ENCODE data around the gene FAM81A. TPM values are rescaled to one million over a fixed set of nuclear protein-coding genes. Genes with fewer than 3 reads are reported as not detected.
A peak's percentile ranks its signal among the peaks of the same experiment; 100 is the strongest.
"Not testable (repeated sequence)": the region's sequence is repeated elsewhere in the genome, so short reads cannot be mapped to it uniquely, and the experiment has no call there.

Gene FAM81A
- total RNA-seq, 1 donor from 2014 or later, result 7.3 TPM

GRCh38 chr15:59424616-59425015 lies 13.4 kb upstream of the FAM81A start:
- no peak for DNase-seq (ENCODE audit: low spot score)

- DNase-seq (ENCODE audit: low spot score), result not testable (repeated sequence)
These were observed 9.1 kb upstream of the FAM81A start for GRCh38 chr15:59428898-59429297.

DNA sequence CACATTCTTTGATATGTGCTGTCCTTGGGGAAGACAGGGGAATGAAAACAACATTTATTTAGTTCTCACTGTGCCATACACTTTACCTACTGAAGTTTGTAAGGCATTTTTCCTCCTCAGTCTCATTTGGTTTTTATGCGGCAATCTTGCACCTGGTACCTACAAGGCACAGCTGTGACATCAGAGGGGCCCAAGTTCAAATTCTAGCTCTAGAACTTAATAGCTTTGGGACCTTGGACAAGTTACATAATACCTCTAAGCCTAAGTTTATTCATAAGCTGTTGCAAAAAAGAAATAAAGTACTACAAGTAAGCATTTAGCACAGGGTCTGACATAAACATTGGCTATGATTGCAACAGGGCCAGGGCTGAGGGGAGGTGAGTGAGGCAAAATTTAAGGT lies 5.6 kb upstream of the FAM81A start:
- DNase-seq (ENCODE audit: low spot score), result no peak

DNA sequence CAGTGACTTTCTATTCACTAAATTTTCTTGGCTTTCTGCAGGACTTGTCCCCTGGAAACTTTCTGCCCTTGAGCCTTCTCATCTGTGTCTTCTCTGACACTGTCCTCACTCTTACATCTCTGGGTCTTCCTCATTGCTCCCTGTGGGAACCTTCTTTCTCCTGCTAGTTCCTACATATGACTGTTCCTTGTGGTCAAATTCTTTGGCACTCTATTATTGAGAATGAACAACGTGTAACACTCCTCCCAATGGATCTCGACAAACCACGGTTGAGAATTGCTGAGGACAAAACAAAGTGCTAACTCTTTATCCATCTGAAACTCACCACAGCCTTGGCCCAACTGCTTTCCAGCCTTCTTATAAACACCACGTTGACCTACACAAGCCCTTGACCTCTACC lies 3.5 kb upstream of the FAM81A start:
- DNase-seq (ENCODE audit: low spot score), result no peak

- DNase-seq (ENCODE audit: low spot score), result no peak
These were observed 1.2 kb upstream of the FAM81A start for GRCh38 chr15:59436774-59437141.

DNA sequence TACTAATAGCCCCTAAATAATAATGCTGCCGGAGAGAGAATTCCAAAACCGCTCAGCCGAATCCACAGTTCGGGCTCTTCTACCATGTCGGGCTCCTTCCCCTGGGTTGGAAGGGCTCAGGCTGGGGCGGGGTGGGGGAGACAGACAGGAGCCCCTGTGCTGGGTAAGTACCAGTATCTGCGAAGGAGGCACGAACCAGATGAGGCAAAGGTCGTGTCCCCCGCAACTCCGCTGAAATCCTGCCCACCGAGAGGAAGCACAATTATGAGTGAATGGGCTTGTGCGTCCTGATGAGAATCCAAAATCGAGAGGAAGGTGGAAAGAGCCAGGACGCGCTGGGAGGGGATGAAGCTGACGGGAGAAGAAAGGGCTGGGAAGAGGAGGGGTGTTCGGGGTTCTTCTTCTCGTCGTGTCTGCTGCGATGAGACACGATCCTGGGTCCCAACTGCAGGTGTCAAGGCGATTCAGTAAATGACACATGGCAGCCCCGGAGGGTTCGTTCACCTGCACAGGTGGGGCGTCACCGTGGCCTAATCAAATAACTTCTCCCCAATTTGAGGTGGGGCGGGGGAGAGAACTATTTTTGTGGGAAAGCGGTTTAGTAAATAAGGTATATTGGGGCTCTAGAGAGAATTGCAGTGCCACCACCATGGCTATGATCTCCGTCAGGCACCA lies 707 bp upstream of the FAM81A start:
- no peak for DNase-seq (ENCODE audit: low spot score)

GRCh38 chr15:59438625-59439290 lies 772 bp downstream of the FAM81A start:
- peak; percentile 38 for DNase-seq (ENCODE audit: low spot score)

- DNase-seq (ENCODE audit: low spot score), result peak; percentile 10
These were observed 1.6 kb downstream of the FAM81A start for GRCh38 chr15:59439576-59439975.

DNA sequence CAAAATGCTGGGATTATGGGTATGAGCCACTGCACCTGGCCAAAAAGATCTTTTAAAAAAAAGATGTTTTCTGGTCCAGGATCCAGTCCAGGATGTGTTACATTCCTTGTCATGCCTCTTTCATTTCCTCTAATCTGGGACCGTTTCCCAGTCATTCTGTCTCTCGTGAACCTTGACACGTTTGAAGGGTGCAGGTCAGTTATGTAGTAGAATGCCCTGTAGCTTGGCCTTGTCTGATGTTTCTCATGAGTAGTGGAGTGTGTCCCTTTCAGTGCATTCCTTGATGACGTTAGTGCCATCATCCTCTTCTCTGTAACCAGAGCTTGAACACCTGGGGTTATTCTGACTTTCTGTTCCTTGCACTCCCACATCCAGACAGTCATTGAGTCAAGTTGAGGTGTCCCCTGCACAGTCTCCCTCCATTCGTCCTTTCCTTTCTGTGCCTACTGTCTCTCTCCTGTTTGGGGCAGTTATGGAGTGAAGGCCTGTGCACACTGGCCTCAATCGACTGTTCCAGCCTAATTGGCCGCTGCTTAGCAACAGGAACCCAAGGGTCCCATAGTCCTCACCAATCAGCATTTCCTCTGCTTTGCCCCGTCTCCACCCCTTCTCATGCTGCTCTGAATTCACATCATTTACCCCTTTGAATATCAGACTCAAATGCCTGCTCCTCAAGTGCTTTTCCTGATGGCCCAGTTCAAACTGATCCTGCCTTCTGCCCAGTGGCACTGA lies 5.5 kb downstream of the FAM81A start:
- DNase-seq (ENCODE audit: low spot score), result no peak

- DNase-seq (ENCODE audit: low spot score), result no peak
These were observed 6.3 kb downstream of the FAM81A start for GRCh38 chr15:59444081-59444835.

GRCh38 chr15:59444980-59445545 lies 7.1 kb downstream of the FAM81A start:
- no peak for DNase-seq (ENCODE audit: low spot score)

- DNase-seq (ENCODE audit: low spot score), result no peak
These were observed 8.4 kb downstream of the FAM81A start for GRCh38 chr15:59446232-59446957.

DNA sequence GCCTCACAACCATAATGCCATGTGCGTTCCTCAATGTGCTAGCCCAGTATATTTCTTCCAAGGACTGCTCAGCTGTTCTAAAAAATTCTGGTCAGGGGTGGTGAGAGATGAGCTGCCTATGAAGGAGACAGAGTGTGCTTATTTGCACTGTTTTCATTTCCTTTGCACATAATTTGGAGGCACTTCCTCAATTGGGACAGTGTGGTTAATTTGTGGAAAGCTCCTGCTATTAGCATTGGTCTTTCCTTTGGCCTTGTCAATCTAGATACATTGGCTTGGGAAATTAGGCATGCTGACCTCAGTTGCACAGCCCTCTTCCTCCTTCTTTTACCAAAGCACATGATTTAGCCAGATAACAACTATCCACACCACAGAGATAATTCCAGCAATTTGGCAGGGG lies 9.4 kb downstream of the FAM81A start:
- no peak for DNase-seq (ENCODE audit: low spot score)

GRCh38 chr15:59448871-59449270 lies 10.9 kb downstream of the FAM81A start:
- no peak for DNase-seq (ENCODE audit: low spot score)

- no peak for DNase-seq (ENCODE audit: low spot score)
These were observed 15.7 kb downstream of the FAM81A start for GRCh38 chr15:59453474-59454215.

- peak; percentile 82 for DNase-seq (ENCODE audit: low spot score)
These were observed 18.1 kb downstream of the FAM81A start for GRCh38 chr15:59456114-59456513.

DNA sequence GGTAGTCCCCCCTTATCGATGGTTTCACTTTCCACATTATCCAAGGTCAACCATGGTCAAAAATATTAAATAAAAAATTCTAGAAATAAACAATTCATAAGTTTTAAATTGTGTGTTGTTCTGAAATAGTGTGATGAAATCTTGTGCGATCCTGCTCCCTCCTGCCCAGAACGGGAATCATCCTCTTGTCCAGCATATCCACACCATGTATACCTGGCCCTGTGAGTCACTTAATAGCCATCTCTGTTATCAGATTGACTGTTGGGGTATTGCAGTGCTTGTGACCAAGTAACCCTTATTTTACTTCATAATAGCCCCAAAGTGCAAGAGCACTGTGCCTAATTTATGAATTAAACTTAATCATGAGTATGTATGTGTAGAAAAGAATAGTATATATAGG lies 19.1 kb downstream of the FAM81A start:
- no peak for DNase-seq (ENCODE audit: low spot score)

GRCh38 chr15:59461521-59461920 lies 23.5 kb downstream of the FAM81A start:
- no peak for DNase-seq (ENCODE audit: low spot score)

GRCh38 chr15:59473226-59473625 lies 35.2 kb downstream of the FAM81A start:
- DNase-seq (ENCODE audit: low spot score), result no peak

DNA sequence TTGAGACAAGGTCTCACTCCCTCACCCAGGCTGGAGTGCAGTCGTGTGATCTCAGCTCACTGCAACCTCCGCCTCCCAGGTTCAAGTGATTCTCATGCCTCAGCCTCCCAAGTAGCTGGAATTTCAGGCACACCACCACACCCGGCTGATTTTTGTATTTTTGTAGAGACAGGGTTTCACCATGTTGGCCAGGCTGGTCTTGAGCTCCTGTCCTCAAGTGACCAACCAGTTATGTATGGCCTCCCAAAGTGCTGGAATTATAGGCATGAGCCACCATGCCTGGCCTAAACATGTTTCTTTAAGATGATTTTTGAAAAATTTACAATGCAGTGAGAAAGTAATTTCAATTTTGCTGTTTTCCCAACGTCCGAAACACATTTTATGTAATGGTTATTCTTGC lies 37.2 kb downstream of the FAM81A start:
- DNase-seq (ENCODE audit: low spot score), result not testable (repeated sequence)

- DNase-seq (ENCODE audit: low spot score), result no peak
These were observed 46.4 kb downstream of the FAM81A start for GRCh38 chr15:59484399-59484798.
